Right atrium auricular region (tissue), 2 donors: ENCODE data around the gene ARL3. TPM values are rescaled to one million over a fixed set of nuclear protein-coding genes. Genes with fewer than 3 reads are reported as not detected.
A peak's percentile ranks its signal among the peaks of the same experiment; 100 is the strongest.
"Not testable (repeated sequence)": the region's sequence is repeated elsewhere in the genome, so short reads cannot be mapped to it uniquely, and the experiment has no call there.

ENCODE experiments used
- DNase-seq: peaks from one replicate; pipeline ENCODE4 v3.0.0-alpha.2; 2019; ENCODE audit warnings: low spot score
- H3K27ac ChIP-seq, 2 donors: fragments of 200-600 bp; sonication (generic); 1 replicate in 1 of 2; 2 replicates in 1 of 2; pipeline ENCODE4 v1.5.1; 2016 to 2019
- H3K27me3 ChIP-seq, 2 donors: fragments of 200-600 bp; sonication (generic); one replicate each; pipeline versions ENCODE4 v1.5.1 to v1.6.0; 2017 to 2019
- H3K36me3 ChIP-seq: fragments of 200-600 bp; sonication (generic); one replicate; pipeline ENCODE4 v1.5.1; 2016
- H3K4me1 ChIP-seq, 2 donors: fragments of 200-600 bp; sonication (generic); one replicate each; pipeline versions ENCODE4 v1.5.1 to v1.6.0; 2017 to 2019
- H3K4me3 ChIP-seq, 2 donors: fragments of 200-600 bp; sonication (generic); 1 replicate in 1 of 2; 2 replicates in 1 of 2; pipeline ENCODE4 v1.5.1; 2017 to 2019; ENCODE audit warnings: mild to moderate bottlenecking in 1 of 2, moderate library complexity in 1 of 2
- H3K9me3 ChIP-seq, 2 donors: fragments of 200-600 bp; sonication (generic); one replicate each; pipeline ENCODE4 v1.5.1; 2019
- CTCF ChIP-seq, 2 donors: fragments of 200-600 bp; sonication (generic); IDR thresholded peaks; one replicate each; pipeline ENCODE4 v1.5.1; 2019; ENCODE audit warnings: antibody characterized with exemption in 2 of 2
- total RNA-seq, 2 donors: library from RNA; depleted of rRNA; stranded (reverse); fragments of >200 nt; gene quantifications; one replicate each; pipeline ENCODE4 v1.1.0, GENCODE V29; 2016

Gene ARL3
- total RNA-seq, 2 donors from 2014 or later: 5.7 to 6.4 TPM

DNA sequence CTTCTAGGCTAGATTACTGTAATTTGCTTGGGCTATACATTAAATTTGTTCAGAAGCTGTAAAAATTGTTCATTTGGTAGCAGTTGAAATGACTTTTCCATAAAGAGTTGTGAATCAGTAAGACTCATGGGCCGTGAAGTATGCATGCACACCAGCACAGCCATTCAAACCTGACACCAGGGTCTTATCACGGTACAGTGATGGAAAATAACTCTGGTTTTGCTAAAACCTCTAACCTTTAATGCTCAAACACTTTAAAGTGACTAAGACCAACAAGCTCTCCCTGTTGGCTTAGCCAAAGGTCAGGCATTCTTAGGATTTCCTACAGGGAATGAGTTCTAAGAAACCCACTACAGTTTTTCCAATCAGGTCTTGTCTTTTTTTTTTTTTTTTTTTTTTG, 11.5 kb downstream of the ARL3 start:
- no peaks in the 10 kb centered on the region for H3K9me3 ChIP-seq
- DNase-seq: peak; percentile 13
- no peak overlapping the region for H3K27ac ChIP-seq
- TF ChIP-seq CTCF (IDR thresholded peaks at IDR 0.05): no peak
- H3K36me3 ChIP-seq: peaks cover 25% of the 10 kb centered on the region
- H3K4me3 ChIP-seq: no peak overlapping the region
- no peaks in the 10 kb centered on the region for H3K4me1 ChIP-seq
- H3K27me3 ChIP-seq: no peaks in the 10 kb centered on the region

- Histone ChIP-seq H3K9me3 (no peaks in the 10 kb centered on the region), H3K27ac (no peak overlapping the region), H3K27me3 (no peaks in the 10 kb centered on the region), H3K4me1 (no peaks in the 10 kb centered on the region), H3K4me3 (no peak overlapping the region), H3K36me3 (peaks cover 31% of the 10 kb centered on the region)
- no peak for TF ChIP-seq CTCF (IDR thresholded peaks at IDR 0.05)
- DNase-seq: peak; percentile 30
Observed at GRCh38 chr10:102701796-102702195, 12.4 kb downstream of the ARL3 start.

- Histone ChIP-seq H3K36me3 (peaks cover 36% of the 10 kb centered on the region), H3K27ac (no peak overlapping the region), H3K4me1 (no peaks in the 10 kb centered on the region), H3K27me3 (no peaks in the 10 kb centered on the region), H3K4me3 (no peak overlapping the region), H3K9me3 (no peaks in the 10 kb centered on the region)
- peak; percentile 42 for DNase-seq
- no peak for TF ChIP-seq CTCF (IDR thresholded peaks at IDR 0.05)
Observed at GRCh38 chr10:102701272-102701671, 12.9 kb downstream of the ARL3 start.

- no peak overlapping the region for H3K27ac ChIP-seq
- H3K9me3 ChIP-seq: no peaks in the 10 kb centered on the region
- H3K4me1 ChIP-seq: no peaks in the 10 kb centered on the region
- peaks cover 32% of the 10 kb centered on the region for H3K36me3 ChIP-seq
- no peak overlapping the region for H3K4me3 ChIP-seq
- no peak for DNase-seq
- no peak for TF ChIP-seq CTCF (IDR thresholded peaks at IDR 0.05)
- no peaks in the 10 kb centered on the region for H3K27me3 ChIP-seq
Observed at GRCh38 chr10:102698894-102699293, 15.3 kb downstream of the ARL3 start.

DNA sequence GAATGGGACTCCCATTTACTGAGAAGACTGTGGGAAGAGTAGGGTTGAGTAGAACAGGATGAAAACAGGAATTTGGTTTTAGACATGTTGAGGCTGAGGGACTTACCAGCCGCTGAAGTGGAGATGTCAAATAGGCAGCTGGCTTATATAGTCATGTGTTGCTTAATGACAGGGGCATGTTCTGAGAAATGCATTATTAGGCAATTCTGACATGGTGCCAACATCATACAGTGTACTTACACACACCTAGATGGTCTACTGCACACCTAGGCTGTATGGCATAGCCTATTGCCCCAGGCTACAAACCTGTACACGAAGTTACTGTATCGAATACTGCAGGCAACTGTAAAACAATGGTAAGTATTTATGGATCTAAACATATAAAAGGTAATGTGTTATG, 17.5 kb downstream of the ARL3 start:
- no peak overlapping the region for H3K27ac ChIP-seq
- H3K9me3 ChIP-seq: no peaks in the 10 kb centered on the region
- H3K4me1 ChIP-seq: no peaks in the 10 kb centered on the region
- no peak for TF ChIP-seq CTCF (IDR thresholded peaks at IDR 0.05)
- H3K27me3 ChIP-seq: no peaks in the 10 kb centered on the region
- H3K4me3 ChIP-seq: no peak overlapping the region
- peak; percentile 1 for DNase-seq
- peaks cover 32% of the 10 kb centered on the region for H3K36me3 ChIP-seq

DNA sequence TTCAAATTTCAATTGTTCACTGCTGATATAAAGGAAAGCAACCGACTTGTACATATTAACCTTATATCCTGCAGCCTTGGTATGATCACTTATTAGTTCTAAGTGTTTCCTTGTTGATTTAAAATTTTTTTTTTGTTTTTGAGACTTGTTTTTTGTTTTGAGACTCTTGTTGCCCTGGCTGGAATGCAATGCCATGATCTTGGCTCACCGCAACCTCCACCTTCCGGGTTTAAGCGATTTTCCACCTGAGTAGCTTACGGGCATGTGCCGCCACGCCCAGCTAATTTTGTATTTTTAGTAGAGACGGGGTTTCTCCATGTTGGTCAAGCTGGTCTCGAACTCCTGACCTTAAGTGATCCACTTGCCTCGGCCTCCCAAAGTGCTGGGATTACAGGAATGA, 18.8 kb downstream of the ARL3 start:
- peaks cover 32% of the 10 kb centered on the region for H3K36me3 ChIP-seq
- DNase-seq: peak; percentile 44
- H3K27me3 ChIP-seq, H3K4me1 ChIP-seq, H3K4me3 ChIP-seq, H3K9me3 ChIP-seq, H3K27ac ChIP-seq: not testable (repeated sequence)
